ENCODE data around the gene PPP1R15A.
"Not testable (repeated sequence)": the region's sequence is repeated elsewhere in the genome, so short reads cannot be mapped to it uniquely, and the experiment has no call there.

PPP1R15A gene

DNA sequence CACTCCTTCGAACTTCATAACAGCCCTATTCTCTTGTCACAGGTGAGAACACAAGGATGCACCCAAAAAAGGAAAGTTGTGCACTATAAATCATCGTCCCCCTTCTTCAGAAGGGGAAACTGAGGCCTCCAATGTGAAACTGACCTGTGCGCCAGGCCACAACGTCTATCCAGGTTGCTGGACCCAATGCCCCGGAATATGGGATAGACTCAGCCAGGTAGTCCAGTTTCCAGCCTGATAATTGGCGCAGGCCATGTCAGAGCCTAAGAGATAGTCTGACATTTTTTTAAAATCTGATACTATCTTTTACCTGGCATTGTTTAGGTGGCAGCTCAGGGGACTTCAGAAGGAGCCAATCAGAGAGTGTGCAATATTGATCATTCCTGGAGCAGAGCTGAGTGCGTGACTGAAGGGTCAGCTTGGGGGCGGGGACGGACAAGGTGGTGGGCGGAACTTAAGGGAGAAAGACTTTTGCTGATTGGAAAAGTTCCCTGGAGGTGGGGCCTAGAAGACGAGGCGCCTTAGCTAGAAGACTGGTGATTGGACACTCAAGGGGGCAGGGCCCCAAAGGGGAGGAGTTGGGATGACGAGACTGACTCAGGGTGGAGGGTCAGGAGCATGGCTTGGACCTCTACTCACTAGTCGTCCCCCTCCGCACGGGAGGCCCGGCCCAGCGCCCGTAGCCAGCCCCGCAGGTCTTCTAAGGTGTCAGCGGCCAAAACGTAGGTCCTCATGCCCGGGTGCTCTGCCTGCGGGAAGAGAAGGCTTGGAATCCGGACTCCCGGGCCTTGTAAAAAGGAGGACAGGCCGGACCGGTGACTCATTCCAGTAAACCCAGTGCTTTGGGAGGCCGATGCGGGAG lies 12.3 kb upstream of the PPP1R15A start:
- no peak for DNase-seq

DNA sequence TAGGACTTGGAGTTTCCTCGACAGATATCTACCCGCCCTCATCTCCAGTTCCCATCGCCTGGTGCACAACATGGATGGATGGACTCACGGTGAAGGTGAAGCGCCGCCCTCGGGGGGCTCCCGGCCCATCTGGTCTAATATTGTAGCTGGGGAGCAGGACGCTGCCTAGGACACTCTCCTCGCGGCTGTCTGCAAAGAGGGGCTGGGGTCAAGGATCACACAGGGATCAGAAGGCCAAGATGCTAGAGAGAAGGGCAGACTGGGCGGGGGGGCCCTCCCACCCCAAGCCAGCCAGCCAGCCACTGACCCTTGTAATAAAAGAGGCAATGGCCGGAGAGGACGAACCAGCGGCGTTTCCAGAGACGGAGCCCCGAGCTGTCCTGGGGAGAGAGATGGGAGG lies 10.9 kb upstream of the PPP1R15A start:
- DNase-seq, result no peak

DNA sequence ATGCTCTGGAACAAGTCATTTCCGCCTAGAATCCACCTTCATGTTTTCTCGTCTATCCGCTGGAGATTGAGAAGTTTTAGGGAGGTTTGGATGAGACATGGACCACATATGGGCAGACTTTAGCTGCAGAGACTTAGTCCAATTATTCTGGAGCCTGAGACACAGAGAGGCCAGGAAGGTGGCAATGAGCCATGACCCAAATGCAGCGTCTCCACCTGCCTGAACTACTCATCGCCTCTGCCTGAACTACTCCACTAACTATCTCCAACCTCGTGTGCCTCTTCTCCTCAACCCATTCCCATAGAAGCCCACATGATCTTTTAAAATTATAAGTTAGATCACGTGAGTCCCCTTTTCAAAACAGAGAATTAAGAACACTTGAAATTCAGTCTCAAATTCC lies 9.4 kb upstream of the PPP1R15A start:
- no peak for DNase-seq

DNA sequence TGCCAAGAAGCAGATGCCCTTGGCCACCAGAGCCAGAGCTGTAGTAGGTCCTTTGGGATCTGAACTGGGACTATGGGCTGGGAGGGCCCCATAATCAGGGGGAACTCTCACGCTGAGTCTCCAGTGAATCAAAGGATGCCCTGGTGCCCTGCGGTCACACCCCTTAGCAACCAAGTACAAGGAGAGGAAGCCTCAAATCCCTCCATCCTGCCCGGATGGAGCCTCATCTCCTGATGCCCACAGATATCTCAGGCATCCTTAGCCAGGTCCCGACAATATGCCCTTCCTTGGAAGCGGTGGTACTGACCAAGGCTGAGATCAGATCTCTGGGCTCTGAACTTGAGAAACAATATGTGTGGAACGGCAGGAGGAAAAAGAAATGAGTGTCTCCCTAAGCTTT lies 5.5 kb upstream of the PPP1R15A start:
- DNase-seq, result no peak

DNA sequence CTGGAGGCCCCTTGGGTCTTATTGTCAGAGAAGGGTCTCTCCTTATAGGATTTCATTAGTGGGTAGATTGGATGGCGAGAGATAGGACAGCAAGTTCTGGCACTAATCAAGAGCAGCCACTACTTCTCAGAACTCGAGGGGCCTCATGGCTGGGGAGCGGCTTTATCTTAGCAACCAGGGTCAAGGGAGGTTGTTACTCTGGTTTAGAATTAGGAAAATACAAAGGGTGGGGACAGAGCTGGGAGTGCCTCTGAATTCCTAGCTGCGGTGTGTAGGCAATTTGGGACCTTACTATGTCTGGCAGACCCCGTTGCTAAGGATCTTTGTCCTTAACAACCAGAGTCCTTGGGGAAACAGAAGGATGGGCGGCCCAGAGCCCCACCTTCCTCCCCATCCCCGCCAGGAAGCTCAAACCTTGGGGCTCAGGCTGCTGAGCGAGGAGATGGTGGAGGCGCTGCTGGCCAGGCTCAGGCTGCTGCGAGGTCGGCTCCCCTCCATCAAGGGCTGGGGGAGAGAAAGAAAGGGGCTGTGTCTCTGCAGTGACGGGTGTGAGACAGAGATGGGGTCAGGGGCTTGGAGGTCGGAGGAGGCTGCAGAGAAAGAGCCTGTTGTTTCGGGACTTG lies 5.0 kb upstream of the PPP1R15A start:
- DNase-seq, result no peak

DNA sequence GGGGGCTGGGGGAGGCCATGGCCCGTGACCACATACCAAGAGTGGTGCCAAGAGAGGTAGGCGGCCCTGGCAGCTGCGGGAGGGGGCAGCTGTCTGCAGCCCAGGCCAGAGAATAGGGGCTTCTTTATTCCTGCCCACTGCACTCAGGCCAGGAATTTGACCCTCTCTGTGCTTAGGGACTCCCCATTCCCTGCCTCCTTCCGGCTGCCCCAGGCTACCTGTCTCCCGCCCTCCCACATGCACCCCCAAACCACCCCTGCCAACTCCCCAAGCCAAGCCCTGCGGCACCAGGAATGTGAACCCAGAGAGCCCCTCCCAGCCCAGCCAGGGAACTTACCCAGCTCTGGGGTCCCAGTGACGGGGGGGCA lies 4.5 kb upstream of the PPP1R15A start:
- DNase-seq, result no peak

DNA sequence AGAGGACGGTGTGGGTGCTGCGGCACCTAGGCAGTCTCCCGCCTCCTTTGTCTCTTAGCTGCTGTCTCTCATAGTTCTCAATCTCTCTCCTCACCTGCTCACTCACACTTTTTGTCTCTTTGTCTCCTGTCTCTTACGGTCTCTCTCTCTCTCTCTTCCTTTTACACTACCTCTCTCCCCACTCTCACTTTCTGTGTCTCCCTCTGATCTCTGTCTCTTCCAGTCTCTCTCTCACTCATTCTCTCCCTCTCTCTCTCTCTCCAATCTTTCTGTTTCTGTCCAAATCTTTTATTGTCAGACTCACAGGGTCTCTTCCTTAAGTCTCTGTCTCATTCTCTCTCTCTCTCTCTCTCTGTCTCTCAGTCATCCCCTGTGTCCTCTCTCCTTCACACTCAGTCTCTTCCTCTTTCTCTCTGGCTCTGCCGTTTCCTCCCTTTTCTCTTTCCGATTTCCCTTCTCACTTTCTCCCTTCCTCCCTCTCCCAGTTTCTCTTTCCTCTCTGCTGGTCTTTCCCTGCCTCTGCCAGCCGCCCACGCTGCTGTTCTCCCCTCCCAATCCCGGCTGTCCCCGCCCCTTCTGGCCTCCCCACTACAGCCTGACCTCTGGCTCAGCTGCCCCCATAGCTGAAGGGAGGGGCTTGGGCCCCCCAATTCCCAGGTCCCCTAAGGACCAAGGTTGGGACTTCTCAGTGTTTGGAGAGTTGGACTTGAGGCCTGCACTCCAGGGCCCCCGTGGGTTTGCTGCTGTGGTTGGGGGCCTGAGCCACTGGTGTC lies 3.9 kb upstream of the PPP1R15A start, which contains the start of gene PLEKHA4:
Gene PLEKHA4 (minus strand): TSS at position 504 of the 773 bp plus-strand sequence. CDS start 997 bp downstream, outside the sequence.
- DNase-seq, result no peak

DNA sequence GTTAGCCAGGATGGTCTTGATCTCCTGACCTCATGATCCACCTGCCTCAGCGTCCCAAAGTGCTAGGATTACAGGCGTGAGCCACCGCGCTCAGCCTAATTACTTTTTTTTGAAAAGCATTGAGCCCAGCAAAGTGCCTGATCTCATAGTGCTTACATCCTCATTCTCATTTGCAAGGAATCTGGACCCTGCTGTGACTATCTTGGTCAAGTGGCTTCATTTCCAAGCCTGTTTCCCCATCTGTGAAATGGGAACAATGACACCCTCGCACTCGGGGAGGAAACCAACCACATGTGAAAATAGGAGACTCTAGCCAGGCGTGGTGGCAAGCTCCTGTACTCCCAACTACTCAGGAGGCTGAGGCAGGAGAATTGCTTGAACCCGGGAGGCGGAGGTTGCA lies 2.2 kb upstream of the PPP1R15A start:
- DNase-seq, result no peak

DNA sequence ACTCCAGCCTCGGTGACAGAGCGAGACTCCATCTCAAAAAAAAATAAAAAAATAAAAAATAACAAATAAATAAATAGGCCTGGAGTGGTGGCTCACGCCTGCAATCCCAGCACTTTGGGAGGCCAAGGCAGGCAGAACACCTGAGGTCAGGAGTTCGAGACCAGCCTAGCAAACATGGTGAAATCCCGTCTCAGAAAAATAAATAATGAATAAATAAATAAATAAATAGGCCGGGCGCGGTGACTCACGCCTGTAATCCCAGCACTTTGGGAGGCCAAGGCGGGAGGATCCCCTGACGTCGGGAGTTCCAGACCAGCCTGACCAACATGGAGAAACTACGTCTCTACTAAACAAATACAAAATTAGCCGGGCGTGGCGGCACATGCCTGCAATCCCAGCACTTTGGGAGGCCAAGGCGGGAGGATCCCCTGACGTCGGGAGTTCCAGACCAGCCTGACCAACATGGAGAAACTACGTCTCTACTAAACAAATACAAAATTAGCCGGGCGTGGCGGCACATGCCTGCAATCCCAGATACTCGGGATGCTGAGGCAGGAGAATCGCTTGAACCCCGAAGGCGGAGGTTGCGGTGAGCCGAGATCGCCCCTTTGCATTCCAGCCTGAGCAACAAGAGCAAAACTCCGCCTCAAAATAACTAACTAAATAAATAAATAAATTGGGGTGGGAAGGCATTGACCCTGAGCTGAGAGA lies 595 bp upstream of the PPP1R15A start:
- DNase-seq, result not testable (repeated sequence)

DNA sequence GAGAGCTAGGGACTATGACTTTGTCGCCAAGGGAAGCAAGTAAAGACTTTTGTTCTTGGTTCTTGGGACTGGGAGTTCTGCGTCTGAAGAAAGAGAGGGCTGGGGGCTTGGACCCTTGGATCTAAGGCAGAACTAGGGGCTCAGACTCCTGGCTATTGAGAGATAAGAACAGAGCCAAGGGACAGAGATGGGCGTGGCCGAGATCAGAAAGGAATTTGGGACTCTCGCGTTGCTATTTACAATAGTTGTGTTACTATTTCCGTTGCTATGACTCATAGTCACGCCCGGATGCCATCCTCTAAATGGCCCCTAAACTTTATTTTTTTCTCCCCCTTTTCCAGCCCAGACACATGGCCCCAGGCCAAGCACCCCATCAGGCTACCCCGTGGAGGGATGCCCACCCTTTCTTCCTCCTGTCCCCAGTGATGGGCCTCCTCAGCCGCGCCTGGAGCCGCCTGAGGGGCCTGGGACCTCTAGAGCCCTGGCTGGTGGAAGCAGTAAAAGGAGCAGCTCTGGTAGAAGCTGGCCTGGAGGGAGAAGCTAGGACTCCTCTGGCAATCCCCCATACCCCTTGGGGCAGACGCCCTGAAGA lies 759 bp downstream of the PPP1R15A start:
- no peak for DNase-seq

DNA sequence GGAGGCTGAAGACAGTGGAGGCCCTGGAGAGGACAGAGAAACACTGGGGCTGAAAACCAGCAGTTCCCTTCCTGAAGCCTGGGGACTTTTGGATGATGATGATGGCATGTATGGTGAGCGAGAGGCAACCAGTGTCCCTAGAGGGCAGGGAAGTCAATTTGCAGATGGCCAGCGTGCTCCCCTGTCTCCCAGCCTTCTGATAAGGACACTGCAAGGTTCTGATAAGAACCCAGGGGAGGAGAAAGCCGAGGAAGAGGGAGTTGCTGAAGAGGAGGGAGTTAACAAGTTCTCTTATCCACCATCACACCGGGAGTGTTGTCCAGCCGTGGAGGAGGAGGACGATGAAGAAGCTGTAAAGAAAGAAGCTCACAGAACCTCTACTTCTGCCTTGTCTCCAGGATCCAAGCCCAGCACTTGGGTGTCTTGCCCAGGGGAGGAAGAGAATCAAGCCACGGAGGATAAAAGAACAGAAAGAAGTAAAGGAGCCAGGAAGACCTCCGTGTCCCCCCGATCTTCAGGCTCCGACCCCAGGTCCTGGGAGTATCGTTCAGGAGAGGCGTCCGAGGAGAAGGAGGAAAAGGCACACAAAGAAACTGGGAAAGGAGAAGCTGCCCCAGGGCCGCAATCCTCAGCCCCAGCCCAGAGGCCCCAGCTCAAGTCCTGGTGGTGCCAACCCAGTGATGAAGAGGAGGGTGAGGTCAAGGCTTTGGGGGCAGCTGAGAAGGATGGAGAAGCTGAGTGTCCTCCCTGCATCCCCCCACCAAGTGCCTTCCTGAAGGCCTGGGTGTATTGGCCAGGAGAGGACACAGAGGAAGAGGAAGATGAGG lies 1.5 kb downstream of the PPP1R15A start:
- DNase-seq, result no peak

DNA sequence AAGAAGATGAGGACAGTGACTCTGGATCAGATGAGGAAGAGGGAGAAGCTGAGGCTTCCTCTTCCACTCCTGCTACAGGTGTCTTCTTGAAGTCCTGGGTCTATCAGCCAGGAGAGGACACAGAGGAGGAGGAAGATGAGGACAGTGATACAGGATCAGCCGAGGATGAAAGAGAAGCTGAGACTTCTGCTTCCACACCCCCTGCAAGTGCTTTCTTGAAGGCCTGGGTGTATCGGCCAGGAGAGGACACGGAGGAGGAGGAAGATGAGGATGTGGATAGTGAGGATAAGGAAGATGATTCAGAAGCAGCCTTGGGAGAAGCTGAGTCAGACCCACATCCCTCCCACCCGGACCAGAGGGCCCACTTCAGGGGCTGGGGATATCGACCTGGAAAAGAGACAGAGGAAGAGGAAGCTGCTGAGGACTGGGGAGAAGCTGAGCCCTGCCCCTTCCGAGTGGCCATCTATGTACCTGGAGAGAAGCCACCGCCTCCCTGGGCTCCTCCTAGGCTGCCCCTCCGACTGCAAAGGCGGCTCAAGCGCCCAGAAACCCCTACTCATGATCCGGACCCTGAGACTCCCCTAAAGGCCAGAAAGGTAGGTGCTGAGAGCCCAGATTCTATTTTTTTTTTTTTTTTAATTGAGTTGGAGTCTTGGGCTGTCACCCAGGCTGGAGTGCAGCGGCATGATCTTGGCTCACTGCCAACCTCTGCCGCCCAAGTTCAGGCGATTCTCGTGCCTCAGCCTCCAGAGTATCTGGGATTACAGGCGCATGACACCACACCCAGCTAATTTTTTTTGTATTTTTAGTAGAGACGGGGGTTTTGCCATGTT lies 2.3 kb downstream of the PPP1R15A start:
- no peak for DNase-seq

DNA sequence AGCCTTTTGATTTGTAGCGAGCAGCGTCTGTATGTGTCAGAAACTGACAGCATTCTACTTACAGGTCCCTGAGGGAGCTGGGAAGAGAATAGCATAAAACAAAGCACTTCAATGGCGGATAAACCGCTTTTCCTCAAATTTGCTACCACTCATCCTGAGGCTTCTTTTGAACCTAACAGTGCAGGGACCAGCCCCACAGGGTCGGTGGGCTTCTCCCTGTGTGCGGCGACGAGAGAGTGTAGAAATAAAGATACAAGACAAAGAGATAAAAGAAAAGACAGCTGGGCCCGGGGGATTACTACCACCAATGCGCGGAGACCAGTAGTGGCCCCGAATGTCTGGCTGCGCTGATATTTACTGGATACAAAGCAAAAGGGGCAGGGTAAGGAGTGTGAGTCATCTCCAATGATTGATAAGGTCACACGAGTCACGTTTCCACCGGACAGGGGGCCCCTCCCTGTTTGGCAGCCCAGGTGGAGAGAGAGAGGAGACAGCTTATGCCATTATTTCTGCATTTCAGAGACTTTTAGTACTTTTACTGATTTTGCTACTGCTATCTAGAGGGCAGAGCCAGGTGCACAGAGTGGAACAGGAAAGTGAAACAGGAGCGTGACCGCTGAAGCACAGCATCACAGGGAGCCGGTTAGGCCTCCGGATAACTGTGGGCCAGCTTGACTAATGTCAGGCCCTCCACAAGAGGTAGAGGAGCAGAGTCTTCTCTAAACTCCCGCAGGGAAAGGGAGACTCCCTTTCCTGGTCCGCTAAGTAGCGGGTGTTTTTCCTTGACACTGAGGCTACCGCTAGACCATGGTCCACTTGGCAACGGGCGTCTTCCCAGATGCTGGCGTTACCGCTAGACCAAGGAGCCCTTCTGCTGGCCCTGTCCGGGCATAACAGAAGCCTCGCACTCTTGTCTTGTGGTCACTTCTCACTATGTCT lies 4.1 kb downstream of the PPP1R15A start:
- DNase-seq, result not testable (repeated sequence)

DNA sequence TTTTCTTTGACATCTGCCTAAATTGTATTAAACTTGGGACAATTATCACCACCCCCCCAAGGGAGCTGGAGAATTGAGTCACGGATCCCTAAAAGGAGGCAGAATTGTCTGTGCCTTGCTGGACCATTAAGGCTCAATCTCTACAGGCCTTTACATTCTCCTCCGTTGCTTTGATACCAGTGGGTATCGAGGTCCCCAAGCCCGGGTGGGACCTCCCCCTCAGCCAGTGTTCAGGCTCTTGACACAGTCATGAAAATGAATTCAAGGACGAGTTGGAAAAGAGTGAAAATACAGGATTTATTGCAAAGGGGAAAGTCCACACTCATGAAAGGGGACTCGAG lies 5.6 kb downstream of the PPP1R15A start:
- no peak for DNase-seq

DNA sequence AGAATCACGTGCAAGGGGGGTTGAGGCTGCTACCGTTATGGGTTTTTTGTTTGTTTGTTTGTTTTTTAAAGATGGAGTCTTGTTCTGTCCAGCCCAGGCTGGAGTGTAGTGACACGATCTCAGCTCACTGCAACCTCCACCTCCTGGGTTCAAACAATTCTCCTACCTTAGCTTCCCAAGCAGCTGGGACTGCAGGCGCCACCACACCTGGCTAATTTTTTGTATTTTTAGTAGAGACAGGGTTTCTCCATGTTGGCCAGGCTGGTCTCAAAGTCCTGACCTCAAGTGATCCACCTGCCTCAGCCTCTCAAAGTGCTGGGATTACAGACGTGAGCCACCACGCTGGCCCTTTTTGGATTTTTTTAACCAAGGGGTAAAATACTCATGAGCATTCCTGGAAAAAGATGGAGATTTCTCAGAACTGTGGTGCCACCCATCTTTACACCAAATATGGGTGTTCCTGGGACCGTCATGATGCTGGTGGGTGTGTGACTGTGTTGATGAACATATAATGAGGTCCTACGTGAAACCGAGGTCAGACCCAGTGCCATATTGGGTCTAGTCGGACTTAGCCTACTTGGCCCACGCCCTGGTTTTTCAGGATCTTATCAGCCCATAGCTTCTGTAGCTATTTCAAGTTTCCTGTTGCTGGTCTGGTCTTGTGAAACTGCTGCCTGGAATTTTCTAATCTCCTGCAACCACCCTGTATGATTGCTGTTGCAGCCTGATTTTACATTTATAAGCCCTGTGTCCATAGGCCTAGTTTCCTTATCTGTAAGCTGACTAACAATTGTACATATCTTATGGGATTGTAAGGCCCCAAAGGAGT lies 6.2 kb downstream of the PPP1R15A start:
- DNase-seq, result no peak

DNA sequence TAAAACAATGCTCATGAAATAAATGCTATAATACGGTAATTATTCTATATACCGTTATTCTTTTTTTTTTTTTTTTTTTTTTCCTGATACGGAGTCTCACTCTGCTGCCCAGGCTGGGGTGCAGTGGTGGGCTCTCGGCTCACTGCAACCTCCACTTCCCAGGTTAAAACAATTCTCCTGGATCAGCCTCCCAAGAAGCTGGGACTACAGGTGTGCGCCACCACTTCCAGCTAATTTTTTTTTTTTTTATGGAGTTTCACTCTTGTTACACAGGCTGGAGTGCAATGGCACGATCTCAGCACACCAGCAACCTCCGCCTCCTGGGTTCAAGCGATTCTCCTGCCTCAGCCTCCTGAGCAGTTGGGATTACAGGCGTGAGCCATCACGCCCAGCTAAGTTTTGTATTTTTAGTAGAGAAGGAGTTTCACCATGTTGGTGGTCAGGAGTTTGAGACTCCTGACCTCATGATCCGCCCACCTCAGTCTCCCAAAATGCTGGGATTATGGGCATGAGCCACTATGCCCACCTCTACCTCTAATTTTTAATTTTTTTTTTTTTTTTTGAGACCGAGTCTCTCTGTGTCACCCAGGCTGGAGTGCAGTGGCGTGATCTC lies 6.9 kb downstream of the PPP1R15A start:
- DNase-seq, result no peak

DNA sequence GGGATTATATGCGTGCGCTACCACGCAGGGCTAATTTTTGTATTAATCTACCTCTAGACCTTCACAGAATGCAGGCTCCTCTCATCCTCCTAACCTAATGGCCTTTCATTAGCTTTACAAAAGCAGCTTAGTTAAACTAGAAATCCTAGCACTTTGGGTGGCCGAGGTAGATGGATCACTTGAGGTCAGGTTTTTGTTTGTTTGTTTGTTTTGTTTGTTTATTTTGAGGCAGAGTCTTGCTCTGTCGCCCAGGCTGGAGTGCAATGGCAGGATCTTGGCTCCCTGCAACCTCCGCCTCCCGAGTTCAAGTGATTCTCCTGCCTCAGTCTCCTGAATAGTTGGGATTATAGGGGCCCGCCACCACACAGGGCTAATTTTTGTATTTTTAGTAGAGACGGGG lies 7.5 kb downstream of the PPP1R15A start:
- DNase-seq, result not testable (repeated sequence)
